ENCODE results near the gene RPRD1B. TPM values are rescaled to one million over a fixed set of nuclear protein-coding genes. Genes with fewer than 3 reads are reported as not detected.
A peak's percentile ranks its signal among the peaks of the same experiment; 100 is the strongest.

RPRD1B gene
- total and polyA plus RNA-seq, 2 of the 13 experiments (the other 11 are each of a cell fraction or from before 2014, with no cell fraction given) = 31.1 to 41.5 TPM

DNA sequence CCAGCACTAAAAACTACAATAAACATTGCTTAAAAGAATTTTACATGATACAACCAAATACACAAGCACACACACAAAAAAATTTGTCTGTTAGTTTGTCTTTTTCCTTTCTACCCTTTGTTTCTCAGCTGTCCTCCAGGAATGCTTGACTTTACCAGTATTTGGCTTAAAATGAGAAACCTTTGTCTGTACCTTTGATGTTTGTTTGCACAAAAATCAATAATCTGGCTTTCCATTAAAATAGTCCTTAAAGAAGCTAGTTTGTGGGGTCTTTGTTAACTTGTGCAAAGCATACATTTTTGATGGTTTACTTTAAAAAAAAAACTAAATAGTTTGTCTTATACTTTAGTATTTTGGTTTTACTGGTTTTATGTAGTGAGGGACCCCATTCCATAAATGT, 49.3 kb downstream of the RPRD1B start (continued):
- peak; percentile 62; the same call in 1 of the 2 replicates for TF ChIP-seq KMT2B (CRISPR knock-in tag; IDR thresholded peaks at IDR 0.05)
- TF ChIP-seq, protein P1, sequence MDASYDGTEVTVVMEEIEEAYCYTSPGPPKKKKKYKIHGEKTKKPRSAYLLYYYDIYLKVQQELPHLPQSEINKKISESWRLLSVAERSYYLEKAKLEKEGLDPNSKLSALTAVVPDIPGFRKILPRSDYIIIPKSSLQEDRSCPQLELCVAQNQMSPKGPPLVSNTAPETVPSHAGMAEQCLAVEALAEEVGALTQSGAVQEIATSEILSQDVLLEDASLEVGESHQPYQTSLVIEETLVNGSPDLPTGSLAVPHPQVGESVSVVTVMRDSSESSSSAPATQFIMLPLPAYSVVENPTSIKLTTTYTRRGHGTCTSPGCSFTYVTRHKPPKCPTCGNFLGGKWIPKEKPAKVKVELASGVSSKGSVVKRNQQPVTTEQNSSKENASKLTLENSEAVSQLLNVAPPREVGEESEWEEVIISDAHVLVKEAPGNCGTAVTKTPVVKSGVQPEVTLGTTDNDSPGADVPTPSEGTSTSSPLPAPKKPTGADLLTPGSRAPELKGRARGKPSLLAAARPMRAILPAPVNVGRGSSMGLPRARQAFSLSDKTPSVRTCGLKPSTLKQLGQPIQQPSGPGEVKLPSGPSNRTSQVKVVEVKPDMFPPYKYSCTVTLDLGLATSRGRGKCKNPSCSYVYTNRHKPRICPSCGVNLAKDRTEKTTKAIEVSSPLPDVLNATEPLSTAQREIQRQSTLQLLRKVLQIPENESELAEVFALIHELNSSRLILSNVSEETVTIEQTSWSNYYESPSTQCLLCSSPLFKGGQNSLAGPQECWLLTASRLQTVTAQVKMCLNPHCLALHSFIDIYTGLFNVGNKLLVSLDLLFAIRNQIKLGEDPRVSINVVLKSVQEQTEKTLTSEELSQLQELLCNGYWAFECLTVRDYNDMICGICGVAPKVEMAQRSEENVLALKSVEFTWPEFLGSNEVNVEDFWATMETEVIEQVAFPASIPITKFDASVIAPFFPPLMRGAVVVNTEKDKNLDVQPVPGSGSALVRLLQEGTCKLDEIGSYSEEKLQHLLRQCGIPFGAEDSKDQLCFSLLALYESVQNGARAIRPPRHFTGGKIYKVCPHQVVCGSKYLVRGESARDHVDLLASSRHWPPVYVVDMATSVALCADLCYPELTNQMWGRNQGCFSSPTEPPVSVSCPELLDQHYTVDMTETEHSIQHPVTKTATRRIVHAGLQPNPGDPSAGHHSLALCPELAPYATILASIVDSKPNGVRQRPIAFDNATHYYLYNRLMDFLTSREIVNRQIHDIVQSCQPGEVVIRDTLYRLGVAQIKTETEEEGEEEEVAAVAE (CRISPR knock-in tag; IDR thresholded peaks at IDR 0.05; ENCODE audit: borderline replicate concordance) = peak; percentile 46; the same call in 1 of the 2 replicates
- TF ChIP-seq SOX5 (CRISPR knock-in tag; IDR thresholded peaks at IDR 0.05; ENCODE audit: borderline replicate concordance) = peak; percentile 99
- TF ChIP-seq FOXO1 (CRISPR knock-in tag; IDR thresholded peaks at IDR 0.05) = 0 out of 2 replicates have a peak, but pooled peaks have one; percentile 27
- TF ChIP-seq, protein P2, sequence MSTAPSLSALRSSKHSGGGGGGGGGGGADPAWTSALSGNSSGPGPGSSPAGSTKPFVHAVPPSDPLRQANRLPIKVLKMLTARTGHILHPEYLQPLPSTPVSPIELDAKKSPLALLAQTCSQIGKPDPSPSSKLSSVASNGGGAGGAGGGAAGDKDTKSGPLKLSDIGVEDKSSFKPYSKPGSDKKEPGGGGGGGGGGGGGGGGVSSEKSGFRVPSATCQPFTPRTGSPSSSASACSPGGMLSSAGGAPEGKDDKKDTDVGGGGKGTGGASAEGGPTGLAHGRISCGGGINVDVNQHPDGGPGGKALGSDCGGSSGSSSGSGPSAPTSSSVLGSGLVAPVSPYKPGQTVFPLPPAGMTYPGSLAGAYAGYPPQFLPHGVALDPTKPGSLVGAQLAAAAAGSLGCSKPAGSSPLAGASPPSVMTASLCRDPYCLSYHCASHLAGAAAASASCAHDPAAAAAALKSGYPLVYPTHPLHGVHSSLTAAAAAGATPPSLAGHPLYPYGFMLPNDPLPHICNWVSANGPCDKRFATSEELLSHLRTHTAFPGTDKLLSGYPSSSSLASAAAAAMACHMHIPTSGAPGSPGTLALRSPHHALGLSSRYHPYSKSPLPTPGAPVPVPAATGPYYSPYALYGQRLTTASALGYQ (CRISPR knock-in tag; IDR thresholded peaks at IDR 0.05) = peak; percentile 78; the same call in 1 of the 2 replicates
- TF ChIP-seq, protein P3, sequence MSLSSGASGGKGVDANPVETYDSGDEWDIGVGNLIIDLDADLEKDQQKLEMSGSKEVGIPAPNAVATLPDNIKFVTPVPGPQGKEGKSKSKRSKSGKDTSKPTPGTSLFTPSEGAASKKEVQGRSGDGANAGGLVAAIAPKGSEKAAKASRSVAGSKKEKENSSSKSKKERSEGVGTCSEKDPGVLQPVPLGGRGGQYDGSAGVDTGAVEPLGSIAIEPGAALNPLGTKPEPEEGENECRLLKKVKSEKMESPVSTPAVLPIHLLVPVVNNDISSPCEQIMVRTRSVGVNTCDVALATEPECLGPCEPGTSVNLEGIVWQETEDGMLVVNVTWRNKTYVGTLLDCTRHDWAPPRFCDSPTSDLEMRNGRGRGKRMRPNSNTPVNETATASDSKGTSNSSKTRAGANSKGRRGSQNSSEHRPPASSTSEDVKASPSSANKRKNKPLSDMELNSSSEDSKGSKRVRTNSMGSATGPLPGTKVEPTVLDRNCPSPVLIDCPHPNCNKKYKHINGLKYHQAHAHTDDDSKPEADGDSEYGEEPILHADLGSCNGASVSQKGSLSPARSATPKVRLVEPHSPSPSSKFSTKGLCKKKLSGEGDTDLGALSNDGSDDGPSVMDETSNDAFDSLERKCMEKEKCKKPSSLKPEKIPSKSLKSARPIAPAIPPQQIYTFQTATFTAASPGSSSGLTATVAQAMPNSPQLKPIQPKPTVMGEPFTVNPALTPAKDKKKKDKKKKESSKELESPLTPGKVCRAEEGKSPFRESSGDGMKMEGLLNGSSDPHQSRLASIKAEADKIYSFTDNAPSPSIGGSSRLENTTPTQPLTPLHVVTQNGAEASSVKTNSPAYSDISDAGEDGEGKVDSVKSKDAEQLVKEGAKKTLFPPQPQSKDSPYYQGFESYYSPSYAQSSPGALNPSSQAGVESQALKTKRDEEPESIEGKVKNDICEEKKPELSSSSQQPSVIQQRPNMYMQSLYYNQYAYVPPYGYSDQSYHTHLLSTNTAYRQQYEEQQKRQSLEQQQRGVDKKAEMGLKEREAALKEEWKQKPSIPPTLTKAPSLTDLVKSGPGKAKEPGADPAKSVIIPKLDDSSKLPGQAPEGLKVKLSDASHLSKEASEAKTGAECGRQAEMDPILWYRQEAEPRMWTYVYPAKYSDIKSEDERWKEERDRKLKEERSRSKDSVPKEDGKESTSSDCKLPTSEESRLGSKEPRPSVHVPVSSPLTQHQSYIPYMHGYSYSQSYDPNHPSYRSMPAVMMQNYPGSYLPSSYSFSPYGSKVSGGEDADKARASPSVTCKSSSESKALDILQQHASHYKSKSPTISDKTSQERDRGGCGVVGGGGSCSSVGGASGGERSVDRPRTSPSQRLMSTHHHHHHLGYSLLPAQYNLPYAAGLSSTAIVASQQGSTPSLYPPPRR (CRISPR knock-in tag; IDR thresholded peaks at IDR 0.05; ENCODE audit: borderline replicate concordance) = peak; percentile 88
- TF ChIP-seq, protein P4, sequence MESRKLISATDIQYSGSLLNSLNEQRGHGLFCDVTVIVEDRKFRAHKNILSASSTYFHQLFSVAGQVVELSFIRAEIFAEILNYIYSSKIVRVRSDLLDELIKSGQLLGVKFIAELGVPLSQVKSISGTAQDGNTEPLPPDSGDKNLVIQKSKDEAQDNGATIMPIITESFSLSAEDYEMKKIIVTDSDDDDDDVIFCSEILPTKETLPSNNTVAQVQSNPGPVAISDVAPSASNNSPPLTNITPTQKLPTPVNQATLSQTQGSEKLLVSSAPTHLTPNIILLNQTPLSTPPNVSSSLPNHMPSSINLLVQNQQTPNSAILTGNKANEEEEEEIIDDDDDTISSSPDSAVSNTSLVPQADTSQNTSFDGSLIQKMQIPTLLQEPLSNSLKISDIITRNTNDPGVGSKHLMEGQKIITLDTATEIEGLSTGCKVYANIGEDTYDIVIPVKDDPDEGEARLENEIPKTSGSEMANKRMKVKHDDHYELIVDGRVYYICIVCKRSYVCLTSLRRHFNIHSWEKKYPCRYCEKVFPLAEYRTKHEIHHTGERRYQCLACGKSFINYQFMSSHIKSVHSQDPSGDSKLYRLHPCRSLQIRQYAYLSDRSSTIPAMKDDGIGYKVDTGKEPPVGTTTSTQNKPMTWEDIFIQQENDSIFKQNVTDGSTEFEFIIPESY (CRISPR knock-in tag; IDR thresholded peaks at IDR 0.05) = no peak
- no peak for TF ChIP-seq SRY (CRISPR knock-in tag; IDR thresholded peaks at IDR 0.05)
- peak; percentile 93 for TF ChIP-seq RARA (CRISPR knock-in tag; IDR thresholded peaks at IDR 0.05)
- no peak for TF ChIP-seq ZNF780A (CRISPR knock-in tag; IDR thresholded peaks at IDR 0.05)
- no peak for TF ChIP-seq NCOA5 (CRISPR knock-in tag; IDR thresholded peaks at IDR 0.05)
- no peak for TF ChIP-seq ZNF557 (CRISPR knock-in tag; IDR thresholded peaks at IDR 0.05)
- TF ChIP-seq, protein P5, sequence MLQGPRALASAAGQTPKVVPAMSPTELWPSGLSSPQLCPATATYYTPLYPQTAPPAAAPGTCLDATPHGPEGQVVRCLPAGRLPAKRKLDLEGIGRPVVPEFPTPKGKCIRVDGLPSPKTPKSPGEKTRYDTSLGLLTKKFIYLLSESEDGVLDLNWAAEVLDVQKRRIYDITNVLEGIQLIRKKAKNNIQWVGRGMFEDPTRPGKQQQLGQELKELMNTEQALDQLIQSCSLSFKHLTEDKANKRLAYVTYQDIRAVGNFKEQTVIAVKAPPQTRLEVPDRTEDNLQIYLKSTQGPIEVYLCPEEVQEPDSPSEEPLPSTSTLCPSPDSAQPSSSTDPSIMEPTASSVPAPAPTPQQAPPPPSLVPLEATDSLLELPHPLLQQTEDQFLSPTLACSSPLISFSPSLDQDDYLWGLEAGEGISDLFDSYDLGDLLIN (CRISPR knock-in tag; IDR thresholded peaks at IDR 0.05; ENCODE audit: borderline replicate concordance) = no peak
- TF ChIP-seq, protein P6, sequence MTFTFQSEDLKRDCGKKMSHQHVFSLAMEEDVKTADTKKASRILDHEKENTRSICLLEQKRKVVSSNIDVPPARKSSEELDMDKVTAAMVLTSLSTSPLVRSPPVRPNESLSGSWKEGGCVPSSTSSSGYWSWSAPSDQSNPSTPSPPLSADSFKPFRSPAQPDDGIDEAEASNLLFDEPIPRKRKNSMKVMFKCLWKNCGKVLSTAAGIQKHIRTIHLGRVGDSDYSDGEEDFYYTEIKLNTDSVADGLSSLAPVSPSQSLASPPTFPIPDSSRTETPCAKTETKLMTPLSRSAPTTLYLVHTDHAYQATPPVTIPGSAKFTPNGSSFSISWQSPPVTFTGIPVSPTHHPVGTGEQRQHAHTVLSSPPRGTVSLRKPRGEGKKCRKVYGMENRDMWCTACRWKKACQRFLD (CRISPR knock-in tag; IDR thresholded peaks at IDR 0.05; ENCODE audit: borderline replicate concordance) = no peak
